ENCODE data around the gene DOCK1. TPM values are rescaled to one million over a fixed set of nuclear protein-coding genes. Genes with fewer than 3 reads are reported as not detected.
A peak's percentile ranks its signal among the peaks of the same experiment; 100 is the strongest.

Gene DOCK1
- total and polyA plus RNA-seq, 2 donors from 2014 or later: 15.8 to 81.7 TPM

- intact Hi-C loops (cut with DNase I): no loop called here
Observed at GRCh38 chr10:127014671-127015070, 109.4 kb downstream of the DOCK1 start.

DNA sequence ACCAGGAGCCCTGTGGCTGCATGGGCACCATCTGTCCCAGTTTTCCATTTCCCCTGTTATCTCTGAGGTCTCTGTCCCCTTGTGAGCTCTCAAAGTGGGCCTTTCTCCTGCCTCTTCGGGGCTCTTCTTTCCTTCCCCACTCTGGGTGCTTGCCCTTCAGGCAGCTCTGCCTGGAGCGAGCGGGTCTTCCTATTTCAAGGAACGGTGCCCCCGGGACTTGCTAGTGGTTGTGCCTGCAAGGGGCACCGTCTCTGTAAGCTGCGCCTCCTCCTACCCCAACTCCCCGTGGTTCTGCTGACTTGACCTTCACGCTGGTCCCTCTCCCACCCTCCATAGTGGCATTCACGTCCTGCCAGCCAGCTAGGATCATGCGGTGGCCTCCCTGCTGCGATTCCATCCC lies 110.1 kb downstream of the DOCK1 start:
- intact Hi-C loops (cut with DNase I): no loop called here
- FAIRE-seq (no peak), DNase-seq (no peak)
- H3K4me1 ChIP-seq (ENCODE audit: control insufficient read depth in 2 of 3, insufficient read depth in 2 of 3, low read depth in 1 of 3, low read length in 3 of 3): peaks cover 3 to 29% (median 4%) of the 10 kb centered on the region in 3 donors
- no peaks in the 10 kb centered on the region for H3K9me3 ChIP-seq (ENCODE audit: control insufficient read depth in 2 of 3, insufficient read depth in 1 of 3, low read length in 3 of 3)
- H3K27me3 ChIP-seq (ENCODE audit: control insufficient read depth, insufficient read depth, low read length): no peaks in the 10 kb centered on the region
- no peak overlapping the region for H3K9ac ChIP-seq (ENCODE audit: low read length in 3 of 3)
- TF ChIP-seq, protein P1, sequence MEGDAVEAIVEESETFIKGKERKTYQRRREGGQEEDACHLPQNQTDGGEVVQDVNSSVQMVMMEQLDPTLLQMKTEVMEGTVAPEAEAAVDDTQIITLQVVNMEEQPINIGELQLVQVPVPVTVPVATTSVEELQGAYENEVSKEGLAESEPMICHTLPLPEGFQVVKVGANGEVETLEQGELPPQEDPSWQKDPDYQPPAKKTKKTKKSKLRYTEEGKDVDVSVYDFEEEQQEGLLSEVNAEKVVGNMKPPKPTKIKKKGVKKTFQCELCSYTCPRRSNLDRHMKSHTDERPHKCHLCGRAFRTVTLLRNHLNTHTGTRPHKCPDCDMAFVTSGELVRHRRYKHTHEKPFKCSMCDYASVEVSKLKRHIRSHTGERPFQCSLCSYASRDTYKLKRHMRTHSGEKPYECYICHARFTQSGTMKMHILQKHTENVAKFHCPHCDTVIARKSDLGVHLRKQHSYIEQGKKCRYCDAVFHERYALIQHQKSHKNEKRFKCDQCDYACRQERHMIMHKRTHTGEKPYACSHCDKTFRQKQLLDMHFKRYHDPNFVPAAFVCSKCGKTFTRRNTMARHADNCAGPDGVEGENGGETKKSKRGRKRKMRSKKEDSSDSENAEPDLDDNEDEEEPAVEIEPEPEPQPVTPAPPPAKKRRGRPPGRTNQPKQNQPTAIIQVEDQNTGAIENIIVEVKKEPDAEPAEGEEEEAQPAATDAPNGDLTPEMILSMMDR (IDR thresholded peaks at IDR 0.05; ENCODE audit: borderline replicate concordance, extremely low read depth, insufficient read depth): no peak
- H3K27ac ChIP-seq (ENCODE audit: low read depth in 2 of 2, low read length in 2 of 2): no peak overlapping the region
- no peak overlapping the region for H3K4me3 ChIP-seq (ENCODE audit: low read length in 3 of 3)
- peaks cover 2 to 14% (median 4%) of the 10 kb centered on the region in 3 donors for H3K36me3 ChIP-seq (ENCODE audit: control insufficient read depth in 2 of 3, insufficient read depth in 3 of 3, low read length in 3 of 3)

More at GRCh38 chr10:127014671-127015070, 109.4 kb downstream of the DOCK1 start:
- FAIRE-seq (no peak), DNase-seq (no peak)
- H3K27ac ChIP-seq (ENCODE audit: low read depth in 2 of 2, low read length in 2 of 2): no peak overlapping the region
- no peaks in the 10 kb centered on the region for H3K9me3 ChIP-seq (ENCODE audit: control insufficient read depth in 2 of 3, insufficient read depth in 1 of 3, low read length in 3 of 3)
- H3K4me1 ChIP-seq (ENCODE audit: control insufficient read depth in 2 of 3, insufficient read depth in 2 of 3, low read depth in 1 of 3, low read length in 3 of 3): peaks cover 3 to 29% (median 4%) of the 10 kb centered on the region in 3 donors
- H3K9ac ChIP-seq (ENCODE audit: low read length in 3 of 3): peak overlapping the region in 1 of 3 donors; percentile 8
- H3K27me3 ChIP-seq (ENCODE audit: control insufficient read depth, insufficient read depth, low read length): no peaks in the 10 kb centered on the region
- TF ChIP-seq, protein P1 (IDR thresholded peaks at IDR 0.05; ENCODE audit: borderline replicate concordance, extremely low read depth, insufficient read depth): no peak
- no peak overlapping the region for H3K4me3 ChIP-seq (ENCODE audit: low read length in 3 of 3)
- peaks cover 2 to 10% (median 4%) of the 10 kb centered on the region in 3 donors for H3K36me3 ChIP-seq (ENCODE audit: control insufficient read depth in 2 of 3, insufficient read depth in 3 of 3, low read length in 3 of 3)

- Histone ChIP-seq H3K27ac (ENCODE audit: low read depth in 2 of 2, low read length in 2 of 2) (no peak overlapping the region), H3K4me1 (ENCODE audit: control insufficient read depth in 2 of 3, insufficient read depth in 2 of 3, low read depth in 1 of 3, low read length in 3 of 3) (peaks cover 3 to 27% (median 4%) of the 10 kb centered on the region in 3 donors), H3K9ac (ENCODE audit: low read length in 3 of 3) (no peak overlapping the region), H3K36me3 (ENCODE audit: control insufficient read depth in 2 of 3, insufficient read depth in 3 of 3, low read length in 3 of 3) (peaks cover 2 to 18% (median 4%) of the 10 kb centered on the region in 3 donors), H3K4me3 (ENCODE audit: low read length in 3 of 3) (no peak overlapping the region), H3K27me3 (ENCODE audit: control insufficient read depth, insufficient read depth, low read length) (no peaks in the 10 kb centered on the region), H3K9me3 (ENCODE audit: control insufficient read depth in 2 of 3, insufficient read depth in 1 of 3, low read length in 3 of 3) (no peaks in the 10 kb centered on the region)
- intact Hi-C loops (cut with DNase I): no loop called here
- no peak for DNase-seq
- no peak for FAIRE-seq
- TF ChIP-seq, protein P1 (IDR thresholded peaks at IDR 0.05; ENCODE audit: borderline replicate concordance, extremely low read depth, insufficient read depth): no peak
Observed at GRCh38 chr10:127016331-127016730, 111.1 kb downstream of the DOCK1 start.
